Esophagus mucosa (tissue), 1 donor: Measurements from ENCODE around the gene RTL5. TPM values are rescaled to one million over a fixed set of nuclear protein-coding genes. Genes with fewer than 3 reads are reported as not detected.
A peak's percentile ranks its signal among the peaks of the same experiment; 100 is the strongest.

Source experiments
- ATAC-seq: fragments of 200-7000 bp; cut with Tn5 transposase; one replicate; pipeline ENCODE4 v1.9.1; 2020
- total RNA-seq: library from RNA; stranded (reverse); gene quantifications from one replicate; pipeline ENCODE4 v1.2.4, GENCODE V29; 2023
- donor health status: DM: yes; HTN: yes; CAD: no.

The RTL5 gene
- total RNA-seq, 1 donor from 2014 or later: 0.20 TPM

- ATAC-seq: no peak
Measured at GRCh38 chrX:72129661-72130060, 2.1 kb downstream of the RTL5 start.

GRCh38 chrX:72128881-72129280 is 2.8 kb downstream of the RTL5 start:
- no peak for ATAC-seq

GRCh38 chrX:72128183-72128834 is 3.4 kb downstream of the RTL5 start:
- no peak for ATAC-seq

GRCh38 chrX:72127332-72127731 is 4.4 kb downstream of the RTL5 start:
- no peak for ATAC-seq

DNA sequence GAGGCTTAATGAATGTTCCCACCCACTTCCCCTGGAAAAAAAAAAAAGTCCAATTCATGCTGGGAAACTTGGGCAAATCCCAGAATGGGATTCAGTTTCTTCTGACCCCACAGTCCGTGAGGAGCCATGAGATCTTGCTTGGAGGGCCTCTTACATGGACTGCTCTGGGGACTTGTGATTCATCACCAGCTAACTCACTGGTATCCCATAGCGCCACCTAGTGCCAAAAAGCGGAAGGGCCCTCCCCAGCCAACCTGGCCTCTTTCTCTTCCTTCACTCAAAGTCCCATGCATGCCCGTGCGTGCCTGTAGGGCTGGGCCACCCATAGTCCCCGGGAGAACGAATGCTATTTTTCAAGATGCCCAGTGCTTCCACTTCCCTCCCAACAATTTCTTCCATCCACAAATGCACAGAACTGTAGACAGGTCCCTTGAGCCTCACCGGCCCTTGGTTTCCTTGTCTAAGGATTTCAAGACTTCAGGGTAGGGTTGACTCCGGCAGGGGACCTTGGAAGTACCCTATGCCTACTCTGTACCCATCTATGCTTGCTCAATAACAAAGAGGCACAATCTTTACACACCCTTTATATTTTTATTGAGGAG is 5.1 kb downstream of the RTL5 start:
- ATAC-seq: peak; percentile 88

DNA sequence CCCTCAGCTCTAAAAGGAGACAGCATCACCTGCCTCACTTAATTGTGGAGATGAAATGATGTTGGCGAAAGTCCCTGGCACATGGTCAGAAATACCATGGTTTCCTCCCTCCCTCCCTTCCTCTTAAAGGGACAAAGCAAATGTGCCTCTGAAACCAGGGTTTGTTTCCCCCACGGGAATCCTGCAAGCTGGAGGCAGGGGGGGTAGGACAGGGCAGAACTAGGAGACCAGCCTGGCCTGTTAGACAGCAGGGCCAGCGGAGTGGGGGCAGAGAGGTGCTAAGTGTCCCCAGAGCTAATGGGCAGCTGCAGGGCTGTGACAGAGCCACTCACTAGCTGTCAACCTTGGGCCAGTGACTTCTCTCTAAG is 5.7 kb downstream of the RTL5 start:
- ATAC-seq: no peak

DNA sequence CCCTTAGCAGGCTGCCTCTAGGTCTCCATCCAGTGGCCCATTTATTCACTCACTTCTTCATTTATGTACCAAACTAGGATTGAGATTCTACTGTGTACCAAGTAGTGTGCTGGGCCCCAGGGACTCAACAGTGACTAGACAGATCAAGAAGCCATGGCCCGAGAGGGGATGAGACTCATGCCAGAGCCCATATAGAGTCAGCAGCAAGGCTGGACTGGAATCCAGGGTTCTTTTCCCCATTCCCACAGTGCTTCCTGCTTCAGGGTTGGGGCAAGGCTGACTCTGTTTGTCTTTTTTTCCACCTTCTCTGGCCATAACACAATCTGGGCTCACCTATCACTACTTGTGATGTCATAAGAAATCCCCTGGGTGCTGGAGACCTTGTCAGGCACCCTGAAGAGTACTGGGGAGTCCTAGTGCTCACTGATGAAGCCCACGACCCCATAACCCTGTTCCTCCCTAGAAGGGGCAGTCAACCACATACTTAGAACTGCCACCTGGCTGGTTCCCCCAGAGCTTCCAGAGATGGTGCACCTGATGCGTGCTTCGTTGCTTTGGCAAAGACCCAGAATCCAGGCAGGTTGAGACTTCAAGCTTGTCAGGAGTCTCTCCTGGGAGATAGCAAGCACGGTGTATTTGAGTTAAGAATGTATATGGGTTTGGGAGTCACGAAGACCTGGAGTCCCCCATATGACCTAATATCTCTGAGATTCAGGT is 6.2 kb downstream of the RTL5 start:
- no peak for ATAC-seq

DNA sequence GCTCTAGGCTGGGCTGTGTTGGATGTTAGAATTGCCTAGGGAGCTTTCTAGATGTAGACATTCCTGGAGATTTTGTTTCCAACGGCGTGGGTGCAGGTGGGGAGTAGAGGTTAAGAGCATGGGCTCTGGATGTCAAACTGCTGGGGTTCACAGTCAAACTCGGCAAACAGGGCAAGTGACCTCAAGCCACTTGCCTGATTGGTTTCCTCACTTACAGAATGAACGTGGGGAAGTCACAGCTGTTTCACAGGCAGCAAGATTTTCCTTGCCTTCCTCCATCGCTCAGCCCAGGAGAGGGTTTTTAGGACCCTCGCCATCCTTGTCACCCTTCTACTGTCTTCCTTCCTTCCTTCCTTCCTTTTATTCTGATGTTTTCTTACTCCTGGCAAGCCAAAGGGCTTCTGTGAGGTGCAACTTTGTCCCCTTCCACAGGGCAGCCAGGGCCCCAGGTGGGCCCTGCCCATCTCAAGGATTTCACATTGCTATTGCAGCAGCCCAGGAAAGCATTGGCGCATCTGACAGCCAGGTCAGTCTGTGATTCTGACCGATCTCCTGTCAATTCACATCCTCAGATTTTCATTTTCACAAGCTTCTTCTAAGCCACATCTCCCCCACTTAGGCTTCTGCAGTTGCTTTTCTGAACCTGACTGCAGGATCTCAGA is 7.0 kb downstream of the RTL5 start:
- no peak for ATAC-seq

- ATAC-seq: no peak
Measured at GRCh38 chrX:72123471-72124185, 8.1 kb downstream of the RTL5 start.

DNA sequence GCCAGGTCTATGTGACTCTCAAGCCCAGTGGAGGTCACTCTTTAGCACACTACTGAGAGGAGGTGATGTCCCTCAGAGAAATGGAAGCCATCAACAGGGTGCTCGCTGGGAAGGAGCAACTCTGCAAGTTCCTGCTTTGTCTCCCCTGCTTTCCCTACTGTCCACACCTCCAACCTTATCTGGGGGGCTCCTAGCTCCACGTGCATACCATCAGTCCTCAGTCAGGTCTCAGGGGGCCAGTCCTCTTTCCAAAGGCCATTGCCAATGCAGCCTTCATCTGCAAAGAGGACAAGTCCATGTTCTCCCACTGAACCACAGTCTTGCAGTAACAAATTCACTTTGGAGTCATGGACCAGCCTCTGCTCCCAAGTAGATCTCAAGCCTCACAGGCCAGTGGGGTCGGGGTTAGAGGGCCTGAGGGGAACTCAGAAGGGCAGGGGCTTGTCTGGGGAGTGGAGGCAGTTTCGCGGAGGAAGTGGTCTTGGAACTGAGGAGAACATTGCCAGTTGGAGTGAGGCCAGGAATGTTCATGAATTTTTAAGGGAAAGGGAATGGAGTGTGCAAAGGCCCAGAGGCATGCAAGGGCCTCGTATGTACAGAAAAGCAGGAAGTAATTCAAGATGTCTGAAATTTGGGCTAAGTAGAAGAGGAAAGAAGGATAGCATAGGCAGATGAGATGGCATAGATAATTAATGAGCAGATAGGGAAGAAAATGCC is 8.9 kb downstream of the RTL5 start:
- no peak for ATAC-seq

- ATAC-seq: peak; percentile 67
Measured at GRCh38 chrX:72121383-72121782, 10.3 kb downstream of the RTL5 start.

DNA sequence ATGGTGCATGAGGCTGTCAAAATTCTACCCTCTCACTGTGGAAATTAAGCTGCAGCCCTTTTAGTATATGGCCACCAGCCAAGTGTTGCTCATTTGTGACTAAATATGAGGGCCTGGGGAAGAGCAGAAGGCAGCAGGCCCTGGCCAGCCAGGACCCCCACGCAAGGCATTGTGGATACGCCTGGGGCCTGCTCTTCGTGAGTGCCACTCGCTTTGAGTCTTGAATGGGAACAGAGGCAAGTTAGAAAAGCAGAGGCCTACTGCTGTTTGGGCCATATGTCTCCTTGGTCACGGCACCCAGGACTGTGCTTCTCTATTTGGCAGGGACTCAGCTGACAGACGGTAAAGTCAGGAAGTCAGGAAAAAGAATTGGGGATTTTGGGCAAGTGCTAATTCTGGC is 10.9 kb downstream of the RTL5 start:
- ATAC-seq: no peak

GRCh38 chrX:72117636-72118210 is 14.0 kb downstream of the RTL5 start:
- no peak for ATAC-seq

DNA sequence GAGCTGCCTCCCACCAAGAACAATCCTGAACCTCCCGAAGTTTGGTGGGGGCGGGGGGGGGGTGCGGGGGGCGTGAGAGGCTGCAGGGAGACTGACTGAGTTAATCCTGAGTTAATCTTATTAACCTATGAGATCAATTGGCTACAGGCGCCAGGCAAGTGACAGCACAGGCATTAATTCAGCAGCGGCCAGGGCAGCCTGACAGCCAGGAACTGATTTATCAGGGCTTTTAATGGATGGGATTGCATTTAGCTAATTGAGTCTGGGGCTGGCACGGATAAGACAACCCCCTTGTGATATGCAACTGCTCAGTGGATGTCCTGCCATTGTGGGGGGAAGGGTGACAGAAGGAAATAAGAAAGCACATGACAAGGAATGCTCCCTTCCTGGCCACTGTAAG is 16.3 kb downstream of the RTL5 start:
- ATAC-seq: no peak

GRCh38 chrX:72114807-72115206 is 16.9 kb downstream of the RTL5 start:
- ATAC-seq: no peak

GRCh38 chrX:72114306-72114705 is 17.4 kb downstream of the RTL5 start:
- ATAC-seq: no peak

GRCh38 chrX:72113461-72113860 is 18.3 kb downstream of the RTL5 start:
- ATAC-seq: no peak

- ATAC-seq: no peak
Measured at GRCh38 chrX:72110876-72111708, 20.6 kb downstream of the RTL5 start.

DNA sequence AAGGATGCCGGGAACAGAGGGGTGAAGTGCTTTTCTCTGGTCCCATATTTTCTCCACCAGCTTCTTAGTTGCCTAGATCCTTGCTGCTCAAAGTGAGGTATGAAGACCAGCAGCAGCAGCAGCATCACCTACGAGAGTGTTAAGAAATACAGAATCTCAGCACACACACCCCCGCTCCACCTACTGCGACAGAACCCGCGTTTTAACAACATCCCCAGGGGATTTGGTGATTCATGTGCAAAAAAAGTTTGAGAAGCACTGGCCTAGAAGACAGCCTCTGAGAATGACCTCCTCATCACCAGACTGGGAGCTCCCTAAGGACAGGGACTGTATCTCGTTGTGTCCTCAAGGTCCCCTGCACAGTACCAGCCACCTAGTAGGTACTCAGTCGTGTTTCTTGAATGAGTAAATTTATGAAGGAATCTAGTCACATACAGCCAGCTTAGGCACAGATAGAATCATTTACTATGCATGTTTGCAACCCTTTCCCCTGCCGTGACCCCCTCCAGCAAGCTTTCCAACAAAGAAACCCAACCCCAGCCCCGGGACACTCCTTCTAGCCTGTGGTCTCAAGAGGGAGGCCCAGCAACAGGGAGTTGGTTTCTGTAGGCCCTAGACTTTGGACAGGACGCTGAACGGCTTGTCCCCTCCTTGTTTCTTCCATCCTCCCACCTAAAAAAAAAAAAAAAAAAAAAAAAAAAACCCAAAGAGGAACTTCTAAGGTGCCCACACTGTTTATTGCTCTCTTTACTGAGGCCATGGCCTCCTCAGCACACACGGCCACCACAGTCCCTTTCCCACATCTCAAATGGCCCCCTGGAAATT is 21.5 kb downstream of the RTL5 start:
- no peak for ATAC-seq

- no peak for ATAC-seq
Measured at GRCh38 chrX:72108666-72109065, 23.0 kb downstream of the RTL5 start.
